IMR-90 (cell line): ENCODE data around the gene ZDHHC8. TPM values are rescaled to one million over a fixed set of nuclear protein-coding genes. Genes with fewer than 3 reads are reported as not detected.

Experiments used
- ATAC-seq: fragments of 200-7000 bp; cut with Tn5 transposase; 2 replicates; pipeline ENCODE4 v1.9.1; 2020; ENCODE audit warnings: low read depth, mild to moderate bottlenecking, moderate library complexity
- BruUV-seq: library from RNA; stranded (reverse); fragments of 400-500 nt; replicated peaks from 2 replicates; lab custom pipeline; 2021; lab: Mats Ljungman, UMichigan
- CTCF ChIA-PET: fragments of 300-600 bp; formaldehyde crosslinking; extraction: SDS; loops from one replicate; lab custom pipeline; 2021; ENCODE audit warnings: antibody characterized with exemption; lab: Yijun Ruan, JAX
- POLR2A ChIA-PET: fragments of 300-600 bp; sonication (Branson Sonifier 250); formaldehyde crosslinking; loops from one replicate; lab custom pipeline; 2022; ENCODE audit warnings: antibody characterized with exemption; ENCODE audit not compliant: unreplicated experiment; lab: Charles Lee
- DNase-seq: peaks from one replicate; pipeline ENCODE4 v3.0.0; 2013
- H2AFZ ChIP-seq: replicated peaks from 2 replicates; pipeline ENCODE3; 2013; ENCODE audit warnings: low read length, mild to moderate bottlenecking; ENCODE audit not compliant: poor library complexity
- H2AK5ac ChIP-seq: 2 replicates; pipeline ENCODE4 v1.6.1; 2013; ENCODE audit warnings: low read depth, low read length, inconsistent platforms
- H2AK9ac ChIP-seq: replicated peaks from 2 replicates; pipeline ENCODE3; 2013; ENCODE audit warnings: mild to moderate bottlenecking, low read depth, low read length, moderate library complexity; ENCODE audit not compliant: poor library complexity
- H2BK120ac ChIP-seq: 2 replicates; pipeline ENCODE4 v1.6.1; 2013; ENCODE audit warnings: low read depth, low read length, inconsistent platforms
- H2BK15ac ChIP-seq: 3 replicates; pipeline ENCODE4 v1.6.1; 2013; ENCODE audit warnings: low read depth, low read length, inconsistent platforms
- H2BK20ac ChIP-seq: 2 replicates; pipeline ENCODE4 v1.6.1; 2013; ENCODE audit warnings: low read depth, mild to moderate bottlenecking, inconsistent platforms, low read length, moderate library complexity
- H2BK5ac ChIP-seq: 2 replicates; pipeline ENCODE4 v1.6.1; 2013; ENCODE audit warnings: mild to moderate bottlenecking, low read depth, low read length, inconsistent platforms; ENCODE audit not compliant: poor library complexity, severe bottlenecking
- H3K14ac ChIP-seq: replicated peaks from 2 replicates; pipeline ENCODE4 v1.6.1; 2013; ENCODE audit warnings: low read depth, low read length, inconsistent platforms
- H3K18ac ChIP-seq: 2 replicates; pipeline ENCODE4 v1.6.1; 2013; ENCODE audit warnings: low read depth, low read length, control low read depth
- H3K23ac ChIP-seq: 2 replicates; pipeline ENCODE4 v1.6.1; 2013; ENCODE audit warnings: low read depth, low read length, inconsistent platforms
- H3K27ac ChIP-seq: 2 replicates; pipeline ENCODE4 v1.5.1; 2013; ENCODE audit warnings: mild to moderate bottlenecking, control low read depth, low read length; ENCODE audit not compliant: insufficient read depth
- H3K27me3 ChIP-seq: 2 replicates; pipeline ENCODE4 v1.6.1; 2013; ENCODE audit warnings: low read length; ENCODE audit not compliant: control insufficient read depth, insufficient read depth
- H3K36me3 ChIP-seq: 2 replicates; pipeline ENCODE4 v1.6.1; 2013; ENCODE audit warnings: low read length, mixed read lengths; ENCODE audit not compliant: control insufficient read depth, insufficient read depth
- H3K4ac ChIP-seq: 2 replicates; pipeline ENCODE4 v1.6.1; 2013; ENCODE audit warnings: low read depth, low read length, inconsistent platforms
- H3K4me1 ChIP-seq: 2 replicates; pipeline ENCODE4 v1.6.1; 2013; ENCODE audit warnings: low read length, mixed read lengths; ENCODE audit not compliant: control insufficient read depth, insufficient read depth
- H3K4me2 ChIP-seq: 2 replicates; pipeline ENCODE4 v1.6.1; 2013; ENCODE audit warnings: low read depth, mild to moderate bottlenecking, control low read depth, low read length, moderate library complexity
- H3K4me3 ChIP-seq: 2 replicates; pipeline ENCODE4 v1.5.1; 2013; ENCODE audit warnings: low read depth, mild to moderate bottlenecking, control low read depth, low read length, moderate library complexity; ENCODE audit not compliant: insufficient read depth
- H3K56ac ChIP-seq: 2 replicates; pipeline ENCODE4 v1.6.1; 2013; ENCODE audit warnings: low read length, inconsistent platforms; ENCODE audit not compliant: insufficient read depth; ENCODE audit errors: extremely low read depth
- H3K79me1 ChIP-seq, 2 experiments: 2 replicates each; pipeline ENCODE4 v1.6.1; 2013; ENCODE audit warnings: low read length in 2 of 2, inconsistent platforms in 1 of 2, low read depth in 1 of 2
- H3K9ac ChIP-seq: 2 replicates; pipeline ENCODE4 v1.6.1; 2013; ENCODE audit warnings: low read depth, low read length, control low read depth
- H3K9me1 ChIP-seq: 2 replicates; pipeline ENCODE4 v1.6.1; 2013; ENCODE audit warnings: low read length, inconsistent platforms; ENCODE audit not compliant: insufficient read depth
- H3K9me3 ChIP-seq: 2 replicates; pipeline ENCODE4 v1.6.1; 2013; ENCODE audit warnings: low read length; ENCODE audit not compliant: control insufficient read depth, insufficient read depth
- H4K20me1 ChIP-seq: 2 replicates; pipeline ENCODE4 v1.6.1; 2013; ENCODE audit warnings: low read length, inconsistent platforms; ENCODE audit not compliant: insufficient read depth
- H4K5ac ChIP-seq: 2 replicates; pipeline ENCODE4 v1.6.1; 2013; ENCODE audit warnings: mild to moderate bottlenecking, low read depth, low read length, control low read depth
- H4K8ac ChIP-seq, 2 experiments: 2 replicates each; pipeline ENCODE4 v1.6.1; 2013; ENCODE audit warnings: low read depth in 2 of 2, low read length in 2 of 2, control low read depth in 1 of 2, inconsistent platforms in 1 of 2
- H4K91ac ChIP-seq: 2 replicates; pipeline ENCODE4 v1.6.1; 2013; ENCODE audit warnings: low read depth, low read length, inconsistent platforms; ENCODE audit not compliant: insufficient read depth
- MAZ ChIP-seq: IDR thresholded peaks from 2 replicates; pipeline ENCODE4 v1.6.1; 2012; ENCODE audit warnings: low read depth, mild to moderate bottlenecking, low read length, improper control_type of control experiment, moderate library complexity, borderline replicate concordance
- WGBS, 2 experiments: methylation state at CpG; one replicate each; pipeline versions ENCODE4 v1.1.5 to v1.1.7; 2013; ENCODE audit warnings: missing lambda C conversion rate in 2 of 2; ENCODE audit not compliant: insufficient read length in 1 of 2; ENCODE audit errors: extremely low coverage in 2 of 2; 5-methylcytosine and 5-hydroxymethylcytosine counted together
- dilution Hi-C: fragments of 300-500 bp; cut with HindIII; formaldehyde crosslinking; loops from one replicate; pipeline ENCODE4 v1.14.3; 2018; ENCODE audit warnings: low sequenced_read_pairs; ENCODE audit not compliant: unreplicated experiment
- in situ Hi-C: fragments of 300-500 bp; cut with MboI; formaldehyde crosslinking; loops from 3 replicates; pipeline ENCODE4 v1.14.3; 2019; ENCODE audit warnings: low sequenced_read_pairs, inconsistent platforms, mixed read lengths
- intact Hi-C: fragments of 100-400 bp; cut with micrococcal nuclease; formaldehyde crosslinking; loops from 2 replicates; pipeline ENCODE4 v1.10.0; 2022
- microRNA-seq, 2 experiments: library from miRNA; stranded (forward) in 1 of 2; unstranded in 1 of 2; fragments of 10-50 nt in 1 of 2; fragments of <30 nt in 1 of 2; gene quantifications in 1 of 2; microRNA quantifications in 1 of 2; one replicate each; pipeline versions ENCODE3 to v1.1.0; 2013 to 2020; ENCODE audit not compliant: insufficient read depth in 1 of 2, insufficient read length in 1 of 2, unreplicated experiment in 1 of 2
- polyA plus RNA-seq, 3 experiments: library from polyadenylated mRNA; depleted of rRNA; stranded (reverse); fragments of >200 nt; gene quantifications; 2 replicates each; pipeline ENCODE4 v1.2.3, GENCODE V29; 2012; ENCODE audit warnings: low replicate concordance in 1 of 3
- small RNA-seq, 5 experiments: library from RNA; depleted of rRNA; stranded (forward); fragments of <200 nt; gene quantifications; one replicate each; pipeline ENCODE3, GENCODE V24; 2012
- total RNA-seq: library from RNA; depleted of rRNA; stranded (reverse); fragments of >200 nt; gene quantifications from 2 replicates; pipeline ENCODE4 v1.2.3, GENCODE V29; 2012; rRNA removed
- TF ChIP-seq, protein P1 (sequence below): fragments of 150-350 bp; IDR thresholded peaks from 2 replicates; pipeline ENCODE4 v1.6.1; 2017; ENCODE audit warnings: mild to moderate bottlenecking, antibody characterized with exemption, low read length, low read depth

The ZDHHC8 gene
- total and polyA plus RNA-seq, 2 of the 4 experiments (the other 2 are of a cell fraction): 2.5 to 72.6 TPM

- no peak overlapping the region for H3K4me3 ChIP-seq
- no peak overlapping the region for H2BK120ac ChIP-seq
- no peak overlapping the region for H3K23ac ChIP-seq
- intact Hi-C loops (no loop called here), dilution Hi-C loops (no loop called here), in situ Hi-C loops (no loop called here)
- no peak overlapping the region for H2AK9ac ChIP-seq
- no peak overlapping the region for H2AK5ac ChIP-seq
- ChIA-PET CTCF (no interaction called here), POLR2A (no interaction called here)
- no peak overlapping the region for H3K18ac ChIP-seq
- H3K4me2 ChIP-seq: no peak overlapping the region
- TF ChIP-seq MAZ: no peak
- TF ChIP-seq, protein P1, sequence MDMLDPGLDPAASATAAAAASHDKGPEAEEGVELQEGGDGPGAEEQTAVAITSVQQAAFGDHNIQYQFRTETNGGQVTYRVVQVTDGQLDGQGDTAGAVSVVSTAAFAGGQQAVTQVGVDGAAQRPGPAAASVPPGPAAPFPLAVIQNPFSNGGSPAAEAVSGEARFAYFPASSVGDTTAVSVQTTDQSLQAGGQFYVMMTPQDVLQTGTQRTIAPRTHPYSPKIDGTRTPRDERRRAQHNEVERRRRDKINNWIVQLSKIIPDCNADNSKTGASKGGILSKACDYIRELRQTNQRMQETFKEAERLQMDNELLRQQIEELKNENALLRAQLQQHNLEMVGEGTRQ: no peak
- H3K9me1 ChIP-seq: no peaks in the 10 kb centered on the region
- no peak overlapping the region for H3K56ac ChIP-seq
- H2BK20ac ChIP-seq: no peak overlapping the region
- no peaks in the 10 kb centered on the region for H3K9me3 ChIP-seq
- H2BK15ac ChIP-seq: no peak overlapping the region
- H2BK5ac ChIP-seq: no peak overlapping the region
- H3K27me3 ChIP-seq: peaks cover 52% of the 10 kb centered on the region
- H4K20me1 ChIP-seq: no peaks in the 10 kb centered on the region
- H3K9ac ChIP-seq: no peak overlapping the region
- H3K79me1 ChIP-seq: no peaks in the 10 kb centered on the region
- no peak overlapping the region for H4K91ac ChIP-seq
- no peaks in the 10 kb centered on the region for H3K4me1 ChIP-seq
- ATAC-seq (no peak), DNase-seq (no peak)
- H3K14ac ChIP-seq: no peak overlapping the region
- H3K4ac ChIP-seq: no peak overlapping the region
- no peak overlapping the region for H2AFZ ChIP-seq
- 48% methylated on average over 12 of the region's 19 CpGs; no CpG with 5 or more reads in 1 of the 2 experiments for WGBS, 2 experiments
- no peak overlapping the region for H4K8ac ChIP-seq
- H4K5ac ChIP-seq: no peak overlapping the region
- BruUV-seq: no TSS peak
- H3K36me3 ChIP-seq: no peaks in the 10 kb centered on the region
- no peak overlapping the region for H3K27ac ChIP-seq
Observed at GRCh38 chr22:20196094-20196842, 64.7 kb downstream of the ZDHHC8 start.

Small RNA genes lying within 50 kb of the gene (microRNA-seq; reads per million reads assigned to microRNA genes)
- gene MIR6816 (ENCODE audit: insufficient read depth in 1 of 2, insufficient read length in 1 of 2, unreplicated experiment in 1 of 2) (0 reads per million in 2 experiments), gene RF00599 (ENCODE audit: insufficient read depth, insufficient read length) (not detected)

Small RNA genes lying within 50 kb of the gene (small RNA-seq; reads per million reads assigned to genes)
- gene MIR6816 (0 to 0.24 (median 0) reads per million in 5 experiments), gene RF00599 (0 reads per million in 5 experiments)

Other genes starting within 250 kb of the ZDHHC8 start
- gene COMT, start 190.0 kb upstream of the ZDHHC8 start, total RNA-seq: 175 and 202 TPM in 2 replicates
- gene COMT, start 190.0 kb upstream of the ZDHHC8 start, polyA plus RNA-seq (2012; rRNA removed): 296 and 347 TPM in 2 replicates
- gene TXNRD2, start 190.0 kb upstream of the ZDHHC8 start, total RNA-seq: 14.7 and 15.6 TPM in 2 replicates
- gene TXNRD2, start 190.0 kb upstream of the ZDHHC8 start, polyA plus RNA-seq (2012; rRNA removed): 25.7 and 28.4 TPM in 2 replicates
- gene ARVCF, start 115.0 kb upstream of the ZDHHC8 start, total RNA-seq: 8.6 and 12.2 TPM in 2 replicates
- gene ARVCF, start 115.0 kb upstream of the ZDHHC8 start, polyA plus RNA-seq (2012; rRNA removed): 14.1 and 18.1 TPM in 2 replicates
- 60.5 and 75.1 TPM in 2 replicates for gene TANGO2, start 110.7 kb upstream of the ZDHHC8 start, total RNA-seq
- 43.2 and 45.1 TPM in 2 replicates for gene TANGO2, start 110.7 kb upstream of the ZDHHC8 start, polyA plus RNA-seq (2012; rRNA removed)
- 16.7 and 22.8 TPM in 2 replicates for gene DGCR8, start 51.6 kb upstream of the ZDHHC8 start, total RNA-seq
- gene DGCR8, start 51.6 kb upstream of the ZDHHC8 start, polyA plus RNA-seq (2012; rRNA removed): 21.5 and 25.3 TPM in 2 replicates
- 173 and 271 TPM in 2 replicates for gene RANBP1, start 15.7 kb upstream of the ZDHHC8 start, total RNA-seq
- 376 and 419 TPM in 2 replicates for gene RANBP1, start 15.7 kb upstream of the ZDHHC8 start, polyA plus RNA-seq (2012; rRNA removed)
- gene TRMT2A, start 14.6 kb upstream of the ZDHHC8 start, total RNA-seq: 12.8 and 22.0 TPM in 2 replicates
- gene TRMT2A, start 14.6 kb upstream of the ZDHHC8 start, polyA plus RNA-seq (2012; rRNA removed): 39.1 and 46.4 TPM in 2 replicates
- gene CCDC188, start 19.3 kb downstream of the ZDHHC8 start, total RNA-seq: not detected in 2 replicates
- gene CCDC188, start 19.3 kb downstream of the ZDHHC8 start, polyA plus RNA-seq (2012; rRNA removed): 0.10 and 0.32 TPM in 2 replicates
- gene RTN4R, start 136.5 kb downstream of the ZDHHC8 start, total RNA-seq: 0.18 and 0.28 TPM in 2 replicates
- 0.94 and 1.2 TPM in 2 replicates for gene RTN4R, start 136.5 kb downstream of the ZDHHC8 start, polyA plus RNA-seq (2012; rRNA removed)
- 65.4 and 68.6 TPM in 2 replicates for gene DGCR6L, start 188.3 kb downstream of the ZDHHC8 start, total RNA-seq
- 80.4 and 95.2 TPM in 2 replicates for gene DGCR6L, start 188.3 kb downstream of the ZDHHC8 start, polyA plus RNA-seq (2012; rRNA removed)